HepG2 (cell line): ENCODE data around the gene MAP3K21. TPM values are rescaled to one million over a fixed set of nuclear protein-coding genes. Genes with fewer than 3 reads are reported as not detected.

Source experiments
- ATAC-seq: fragments of 200-7000 bp; cut with Tn5 transposase; 3 replicates; pipeline ENCODE4 v1.9.1; 2020; ENCODE audit warnings: mild to moderate bottlenecking, moderate library complexity
- BruUV-seq: library from RNA; stranded (reverse); fragments of 400-500 nt; replicated peaks from 2 replicates; lab custom pipeline; 2021; lab: Mats Ljungman, UMichigan
- CTCF ChIA-PET: fragments of 300-600 bp; formaldehyde crosslinking; extraction: SDS; loops from one replicate; lab custom pipeline; 2021; ENCODE audit warnings: low total read pairs, inconsistent platforms, low intra/inter-chr PET ratio; lab: Yijun Ruan, JAX
- POLR2A ChIA-PET: fragments of 350-600 bp; sonication (Branson Sonifier 250); formaldehyde crosslinking; loops from one replicate; lab custom pipeline; 2020; ENCODE audit warnings: antibody characterized with exemption, inconsistent platforms; lab: Yijun Ruan, JAX
- DNase-seq: peaks from one replicate; pipeline ENCODE4 v3.0.0-alpha.2; 2015; ENCODE audit warnings: low spot score
- FAIRE-seq: peaks from 3 replicates; lab custom pipeline; 2011; peaks lifted over from hg19 to GRCh38; lab: Jason Lieb, UNC
- H2AFZ ChIP-seq: one replicate; pipeline ENCODE4 v1.6.1; 2011; ENCODE audit warnings: low read length, inconsistent platforms
- H3K27ac ChIP-seq: fragments of 300-600 bp; 3 replicates; pipeline ENCODE4 v1.8.0; 2011; ENCODE audit warnings: mixed run types, mild to moderate bottlenecking, mixed read lengths, low read length, inconsistent platforms; ENCODE audit not compliant: insufficient read depth; ENCODE audit errors: extremely low read length
- H3K27me3 ChIP-seq, 2 experiments: fragments of 200-600 bp in 1 of 2; 2 replicates in 1 of 2; 3 replicates in 1 of 2; pipeline versions ENCODE4 v1.6.0 to v1.8.0; 2011; ENCODE audit warnings: low read length in 2 of 2, mild to moderate bottlenecking in 2 of 2, moderate library complexity in 2 of 2, inconsistent platforms in 1 of 2; ENCODE audit not compliant: insufficient read depth in 2 of 2, control insufficient read depth in 1 of 2
- H3K36me3 ChIP-seq, 2 experiments: fragments of 200-600 bp in 1 of 2; replicated peaks in 1 of 2; 2 replicates in 1 of 2; 3 replicates in 1 of 2; pipeline versions ENCODE4 v1.5.1 to v1.8.0; 2011; ENCODE audit warnings: low read length in 2 of 2, inconsistent platforms in 1 of 2; ENCODE audit not compliant: insufficient read depth in 2 of 2, control insufficient read depth in 1 of 2
- H3K4me1 ChIP-seq: 2 replicates; pipeline ENCODE4 v1.5.1; 2012; ENCODE audit warnings: low read length, inconsistent platforms; ENCODE audit not compliant: insufficient read depth
- H3K4me2 ChIP-seq: 2 replicates; pipeline ENCODE4 v1.6.0; 2011; ENCODE audit warnings: low read depth, low read length, inconsistent platforms
- H3K4me3 ChIP-seq, 3 experiments: fragments of 200-600 bp in 1 of 3; sonication (generic), shearing (Covaris generic) in 1 of 3; replicated peaks in 1 of 3; 2 replicates each; pipeline ENCODE4 v1.5.1; 2011 to 2016; ENCODE audit warnings: low read length in 3 of 3, inconsistent platforms in 2 of 3, low read depth in 2 of 3, mild to moderate bottlenecking in 2 of 3, control low read depth in 1 of 3, mixed read lengths in 1 of 3; ENCODE audit not compliant: insufficient read depth in 1 of 3
- H3K79me2 ChIP-seq: one replicate; pipeline ENCODE4 v1.6.1; 2011; ENCODE audit warnings: low read length, inconsistent platforms; ENCODE audit not compliant: insufficient read depth
- H3K9ac ChIP-seq: 2 replicates; pipeline ENCODE4 v1.6.0; 2011; ENCODE audit warnings: mild to moderate bottlenecking, low read depth, low read length, inconsistent platforms; ENCODE audit not compliant: insufficient read depth
- H3K9me3 ChIP-seq: 2 replicates; pipeline ENCODE4 v1.5.1; 2012; ENCODE audit warnings: mild to moderate bottlenecking, low read length
- H4K20me1 ChIP-seq: 2 replicates; pipeline ENCODE4 v1.6.0; 2011; ENCODE audit warnings: inconsistent platforms, mild to moderate bottlenecking, low read length, moderate library complexity; ENCODE audit not compliant: insufficient read depth
- E2F2 ChIP-seq: sonication (generic); formaldehyde crosslinking; IDR thresholded peaks from 2 replicates; pipeline ENCODE4 v1.4.0; 2020; ENCODE audit warnings: missing genetic modification reagents, borderline replicate concordance
- NFYC ChIP-seq: IDR thresholded peaks from 2 replicates; pipeline ENCODE4 v1.6.1; 2016; ENCODE audit warnings: missing genetic modification reagents, missing compliant biosample characterization
- RERE ChIP-seq: IDR thresholded peaks from 2 replicates; pipeline ENCODE4 v1.6.1; 2016; ENCODE audit warnings: low read depth, missing genetic modification reagents, missing compliant biosample characterization
- ZBTB42 ChIP-seq: sonication (generic); formaldehyde crosslinking; IDR thresholded peaks from 2 replicates; pipeline ENCODE4 v1.5.0; 2020; ENCODE audit warnings: mild to moderate bottlenecking, missing genetic modification reagents
- ZNF34 ChIP-seq: sonication (generic); formaldehyde crosslinking; IDR thresholded peaks from 2 replicates; pipeline ENCODE4 v1.4.0; 2020; ENCODE audit warnings: mild to moderate bottlenecking, missing genetic modification reagents, borderline replicate concordance
- ZNF572 ChIP-seq: sonication (generic); formaldehyde crosslinking; IDR thresholded peaks from 2 replicates; pipeline ENCODE4 v1.5.1; 2020; ENCODE audit warnings: mild to moderate bottlenecking, missing genetic modification reagents
- ZNF703 ChIP-seq: sonication (generic); formaldehyde crosslinking; IDR thresholded peaks from 2 replicates; pipeline ENCODE4 v1.5.1; 2020; ENCODE audit warnings: missing genetic modification reagents, mild to moderate bottlenecking, moderate library complexity, borderline replicate concordance
- ZNF740 ChIP-seq: sonication (generic); formaldehyde crosslinking; IDR thresholded peaks from 2 replicates; pipeline ENCODE4 v1.4.0; 2020; ENCODE audit warnings: missing genetic modification reagents
- WGBS: methylation state at CpG from one replicate; pipeline ENCODE4 v1.1.6; 2017; ENCODE audit warnings: low lambda C conversion rate; 5-methylcytosine and 5-hydroxymethylcytosine counted together
- in situ Hi-C: cut with HindIII; loops from 2 replicates; pipeline ENCODE4 v1.10.0; 2017; ENCODE audit warnings: low pct_unique_long_range_greater_than_20kb; ENCODE audit not compliant: extremely low pct_ligation_motif_present
- intact Hi-C: fragments of 100-400 bp; cut with micrococcal nuclease; formaldehyde crosslinking; loops from one replicate; pipeline ENCODE4 v1.10.0; 2022; ENCODE audit not compliant: unreplicated experiment
- polyA plus RNA-seq, 8 experiments: library from polyadenylated mRNA; depleted of rRNA in 3 of 8; stranded (reverse) in 7 of 8; unstranded in 1 of 8; fragments of >200 nt; fragmentation: Illumina TruSeq in 4 of 8; extraction: Trizol in 4 of 8; gene quantifications; 2 replicates each; pipeline versions ENCODE4 v1.2.1 to v1.2.3, GENCODE V29; 2011 to 2016; ENCODE audit warnings: low read depth in 4 of 8, missing spikeins in 1 of 8, mixed read lengths in 1 of 8; ENCODE audit not compliant: insufficient read depth in 1 of 8
- total RNA-seq, 5 experiments: library from RNA; depleted of rRNA; stranded (reverse); fragments of >200 nt; fragmentation: Illumina TruSeq; extraction: Trizol; gene quantifications; 2 replicates each; pipeline ENCODE4 v1.2.3, GENCODE V29; 2016; ENCODE audit warnings: low read depth in 1 of 5

The MAP3K21 gene
- total and polyA plus RNA-seq, 2 of the 13 experiments (the other 11 are each of a cell fraction or from before 2014, with no cell fraction given): not detected

GRCh38 chr1:233337505-233337904 is 10.0 kb downstream of the MAP3K21 start:
- no peak overlapping the region for H3K4me2 ChIP-seq
- H3K4me1 ChIP-seq: no peaks in the 10 kb centered on the region
- no peaks in the 10 kb centered on the region for H3K79me2 ChIP-seq
- no peaks in the 10 kb centered on the region for H3K27me3 ChIP-seq
- no peak for ATAC-seq
- H3K9ac ChIP-seq: no peak overlapping the region
- TF ChIP-seq ZNF703 (CRISPR knock-in tag) (no peak), RERE (CRISPR knock-in tag) (no peak), ZBTB42 (no peak), ZNF740 (CRISPR knock-in tag) (no peak), NFYC (CRISPR knock-in tag) (no peak), E2F2 (no peak), ZNF572 (CRISPR knock-in tag) (no peak), ZNF34 (CRISPR knock-in tag) (no peak)
- TF ChIP-seq, all 625 proteins: peak for 0
- H3K27ac ChIP-seq: no peak overlapping the region
- FAIRE-seq: no peak
- BruUV-seq: no TSS peak
- 0% methylated on average over 3 of the region's 3 CpGs for WGBS
- no peaks in the 10 kb centered on the region for H3K36me3 ChIP-seq
- intact Hi-C loops: no loop called here
- no peak overlapping the region for H2AFZ ChIP-seq
- no peak for DNase-seq
- ChIA-PET CTCF (no interaction called here), POLR2A (no interaction called here)
- H3K9me3 ChIP-seq: no peaks in the 10 kb centered on the region
- H3K4me3 ChIP-seq: no peak overlapping the region
- in situ Hi-C loops: no loop called here
- H4K20me1 ChIP-seq: no peaks in the 10 kb centered on the region
